ENCODE measurements around the gene NECTIN4. TPM values are rescaled to one million over a fixed set of nuclear protein-coding genes. Genes with fewer than 3 reads are reported as not detected.

NECTIN4 gene
- total and polyA plus RNA-seq, 2 of the 8 experiments (the other 6 are each of a cell fraction or from before 2014, with no cell fraction given) = 0.19 to 0.71 TPM

GRCh38 chr1:161121042-161121650 is 31.8 kb upstream of the NECTIN4 start:
- Histone ChIP-seq H4K8ac (ENCODE audit: extremely low read depth, insufficient read depth, low read length) (no peak overlapping the region), H3K9ac (replicated peaks in 1 of 4; ENCODE audit: extremely low read depth in 1 of 4, low read depth in 3 of 4, low read length in 3 of 4) (no peak overlapping the region), H3K4me1 (replicated peaks in 1 of 4; ENCODE audit: control insufficient read depth in 3 of 4, insufficient read depth in 4 of 4, low read length in 3 of 4) (peaks cover 4 to 10% (median 5%) of the 10 kb centered on the region in 4 experiments; a peak in 6 of 7 replicates), H3K4me2 (ENCODE audit: insufficient read depth in 1 of 2, low read depth in 2 of 2, low read length in 2 of 2) (no peak overlapping the region), H3K79me1 (ENCODE audit: low read depth, low read length) (peaks cover 11% of the 10 kb centered on the region), H3K18ac (ENCODE audit: extremely low read depth, low read length) (no peak overlapping the region), H3K36me3 (ENCODE audit: control insufficient read depth in 2 of 4, insufficient read depth in 4 of 4, low read length in 3 of 4) (peaks cover 16 to 58% (median 33%) of the 10 kb centered on the region in 4 experiments), H3K23me2 (ENCODE audit: low read depth, low read length) (peaks cover 12% of the 10 kb centered on the region), H4K20me1 (replicated peaks in 1 of 2; ENCODE audit: control insufficient read depth in 1 of 2, insufficient read depth in 2 of 2, low read length in 2 of 2) (peaks cover 0 to 16% of the 10 kb centered on the region in 2 experiments), H3K56ac (replicated peaks; ENCODE audit: insufficient read length, low read depth, low read length) (no peak overlapping the region), H3K23ac (ENCODE audit: insufficient read length) (no peak overlapping the region), H2BK20ac (ENCODE audit: low read length) (no peak overlapping the region), H3K27me3 (replicated peaks in 1 of 4; ENCODE audit: control insufficient read depth in 3 of 4, extremely low read depth in 1 of 4, insufficient read depth in 3 of 4, low read length in 3 of 4) (no peaks in the 10 kb centered on the region), H3K27ac (ENCODE audit: low read depth, low read length) (no peak overlapping the region), H4K91ac (replicated peaks; ENCODE audit: insufficient read length, low read length) (no peak overlapping the region), H3K14ac (ENCODE audit: insufficient read length) (no peak overlapping the region), H2AK5ac (ENCODE audit: low read depth, low read length) (no peak overlapping the region), H2AFZ (ENCODE audit: low read length) (no peak overlapping the region), H3K4ac (replicated peaks; ENCODE audit: insufficient read length, low read depth, low read length) (no peak overlapping the region), H3K4me3 (ENCODE audit: extremely low read depth in 1 of 4, insufficient read depth in 2 of 4, low read depth in 3 of 4, low read length in 4 of 4) (no peak overlapping the region), H3K9me3 (ENCODE audit: insufficient read depth in 2 of 2, low read depth in 1 of 2, low read length in 1 of 2) (no peaks in the 10 kb centered on the region), H2BK15ac (ENCODE audit: low read length) (no peak overlapping the region), H4K5ac (ENCODE audit: insufficient read length, low read depth, low read length) (no peak overlapping the region), H3K79me2 (ENCODE audit: control insufficient read depth in 1 of 2, insufficient read depth in 2 of 2, low read length in 2 of 2) (peaks cover 0 to 32% of the 10 kb centered on the region in 2 experiments; a peak in 2 of 4 replicates), H2BK120ac (replicated peaks; ENCODE audit: low read depth, low read length) (no peak overlapping the region), H2BK12ac (ENCODE audit: low read depth, low read length) (no peak overlapping the region), H2BK5ac (ENCODE audit: low read depth, low read length) (no peak overlapping the region)
- POLR2A ChIA-PET (ENCODE audit: partially characterized antibody) = interaction anchor here (0.8 to 1.2 kb wide), 5 partner anchors 16 to 167 kb away, joined by 3 to 6 read pairs (median 3); partner anchors contain the start of gene PPOX
- FAIRE-seq = no peak
- WGBS, 2 experiments (ENCODE audit: extremely low coverage in 1 of 2, insufficient coverage in 1 of 2, insufficient read length in 1 of 2, insufficient replicate concordance in 2 of 2, low coverage in 1 of 2, low lambda C conversion rate in 2 of 2, missing lambda C conversion rate in 1 of 2) = 86% methylated on average over 3 of the region's 3 CpGs; no CpG with 5 or more reads in 1 of the 2 experiments
- no peak for DNase-seq (ENCODE audit: low read depth in 1 of 2, low spot score in 2 of 2)
- CTCF ChIA-PET (ENCODE audit: partially characterized antibody) = interaction anchor here (0.6 to 1.4 kb wide), 5 partner anchors 20 to 1076 kb away, joined by 3 to 4 read pairs (median 3); no protein-coding TSS in a partner anchor
- no peak for TF ChIP-seq KDM4A (IDR thresholded peaks at IDR 0.05; ENCODE audit: low read depth, low read length, severe bottlenecking)
- no peak for TF ChIP-seq CBX5 (IDR thresholded peaks at IDR 0.05; ENCODE audit: low read depth, low read length)
- TF ChIP-seq E2F6 (IDR thresholded peaks at IDR 0.05) = no peak
- TF ChIP-seq ASH2L (IDR thresholded peaks at IDR 0.05; ENCODE audit: low read length) = no peak
- no peak for TF ChIP-seq RAD21 (IDR thresholded peaks at IDR 0.05 in 1 of 2, conservative IDR thresholded peaks at IDR 0.05 in 1 of 2; ENCODE audit: low read depth in 2 of 2, low read length in 2 of 2)
- no peak for TF ChIP-seq BACH1 (IDR thresholded peaks at IDR 0.05; ENCODE audit: low read length)
- TF ChIP-seq NANOG (IDR thresholded peaks at IDR 0.05; ENCODE audit: insufficient read depth, low read depth, low read length, poor library complexity, severe bottlenecking) = no peak
- no peak for TF ChIP-seq POLR2A (IDR thresholded peaks at IDR 0.05; ENCODE audit: control extremely low read depth in 1 of 2, low read depth in 2 of 2, low read length in 2 of 2)
- no peak for TF ChIP-seq SP4 (IDR thresholded peaks at IDR 0.05; ENCODE audit: low read length)
- TF ChIP-seq TAF7 (optimal IDR thresholded peaks at IDR 0.05; ENCODE audit: borderline replicate concordance, low read depth, low read length) = no peak
- no peak for TF ChIP-seq POU5F1 (IDR thresholded peaks at IDR 0.05; ENCODE audit: low read depth, low read length)
- no peak for TF ChIP-seq CTBP2 (IDR thresholded peaks at IDR 0.05; ENCODE audit: borderline replicate concordance, insufficient read depth, insufficient read length, low read length)
